SU-DHL-6 (cell line): ENCODE results near the gene STT3B.

Experiments
- EZH2phosphoT487 ChIP-seq: fragments of 200-600 bp; sonication (generic), shearing (Covaris generic); conservative IDR thresholded peaks from 2 replicates; pipeline ENCODE4 v1.6.1; 2018; ENCODE audit warnings: mild to moderate bottlenecking, antibody characterized with exemption, low read length, moderate library complexity, mixed read lengths
- TF ChIP-seq, protein P1 (sequence below): fragments of 200-600 bp; sonication (generic); IDR thresholded peaks from one replicate; pipeline ENCODE4 v1.5.1; 2017; ENCODE audit warnings: antibody characterized with exemption, mild to moderate bottlenecking, low read length, moderate library complexity; ENCODE audit not compliant: insufficient read depth, poor library complexity, severe bottlenecking

DNA sequence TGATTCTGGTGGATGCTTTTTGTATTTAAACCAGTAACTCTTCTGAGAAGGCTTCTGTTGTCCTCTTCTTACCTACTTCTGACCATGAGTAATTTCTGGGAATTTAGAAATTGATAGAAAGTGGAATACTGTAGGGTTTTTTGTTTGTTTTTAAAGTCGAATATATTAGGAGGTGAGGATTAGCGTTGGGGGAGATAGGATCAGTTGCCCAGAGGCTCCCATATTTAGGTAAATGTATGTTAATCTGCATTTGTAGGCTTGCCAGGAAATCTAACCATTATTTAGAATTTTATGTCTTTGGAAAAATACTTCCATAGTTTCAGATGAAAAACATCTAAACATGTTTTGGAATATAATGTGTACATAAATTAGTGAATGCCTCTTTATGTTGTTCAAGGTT, 6.1 kb downstream of the STT3B start:
- TF ChIP-seq, protein P1, sequence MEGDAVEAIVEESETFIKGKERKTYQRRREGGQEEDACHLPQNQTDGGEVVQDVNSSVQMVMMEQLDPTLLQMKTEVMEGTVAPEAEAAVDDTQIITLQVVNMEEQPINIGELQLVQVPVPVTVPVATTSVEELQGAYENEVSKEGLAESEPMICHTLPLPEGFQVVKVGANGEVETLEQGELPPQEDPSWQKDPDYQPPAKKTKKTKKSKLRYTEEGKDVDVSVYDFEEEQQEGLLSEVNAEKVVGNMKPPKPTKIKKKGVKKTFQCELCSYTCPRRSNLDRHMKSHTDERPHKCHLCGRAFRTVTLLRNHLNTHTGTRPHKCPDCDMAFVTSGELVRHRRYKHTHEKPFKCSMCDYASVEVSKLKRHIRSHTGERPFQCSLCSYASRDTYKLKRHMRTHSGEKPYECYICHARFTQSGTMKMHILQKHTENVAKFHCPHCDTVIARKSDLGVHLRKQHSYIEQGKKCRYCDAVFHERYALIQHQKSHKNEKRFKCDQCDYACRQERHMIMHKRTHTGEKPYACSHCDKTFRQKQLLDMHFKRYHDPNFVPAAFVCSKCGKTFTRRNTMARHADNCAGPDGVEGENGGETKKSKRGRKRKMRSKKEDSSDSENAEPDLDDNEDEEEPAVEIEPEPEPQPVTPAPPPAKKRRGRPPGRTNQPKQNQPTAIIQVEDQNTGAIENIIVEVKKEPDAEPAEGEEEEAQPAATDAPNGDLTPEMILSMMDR = no peak
- TF ChIP-seq EZH2phosphoT487 = no peak
